Sigmoid colon (tissue), 7 donors: ENCODE data around the gene NAA30. TPM values are rescaled to one million over a fixed set of nuclear protein-coding genes. Genes with fewer than 3 reads are reported as not detected.

Source experiments
- DNase-seq: peaks from one replicate; pipeline ENCODE4 v3.0.0-alpha.2; 2019
- H3K27ac ChIP-seq, 4 donors: fragments of 200-600 bp; sonication (generic); one replicate each; pipeline ENCODE4 v1.5.1; 2016 to 2019; ENCODE audit warnings: mild to moderate bottlenecking in 1 of 4
- H3K27me3 ChIP-seq, 3 donors: fragments of 200-600 bp; sonication (generic); one replicate each; pipeline ENCODE4 v1.5.1; 2019; ENCODE audit warnings: mild to moderate bottlenecking in 1 of 3
- H3K36me3 ChIP-seq, 4 donors: fragments of 200-600 bp; sonication (generic); one replicate each; pipeline ENCODE4 v1.5.1; 2016 to 2019
- H3K4me1 ChIP-seq, 4 donors: fragments of 200-600 bp; sonication (generic); one replicate each; pipeline ENCODE4 v1.5.1; 2017 to 2019
- H3K4me3 ChIP-seq, 4 donors: fragments of 200-600 bp; sonication (generic); one replicate each; pipeline ENCODE4 v1.5.1; 2017 to 2019; ENCODE audit warnings: mild to moderate bottlenecking in 2 of 4, moderate library complexity in 1 of 4
- H3K9me3 ChIP-seq, 4 donors: fragments of 200-600 bp in 3 of 4; sonication (generic) in 3 of 4; one replicate each; pipeline versions ENCODE4 v1.5.1 to v1.6.1; 2013 to 2019
- EP300 ChIP-seq, 4 donors: sonication (generic); formaldehyde crosslinking; IDR thresholded peaks; one replicate each; pipeline ENCODE4 v1.6.1; 2017; ENCODE audit warnings: antibody characterized with exemption in 4 of 4
- POLR2A ChIP-seq, 2 donors: fragments of 450-650 bp; IDR thresholded peaks; one replicate each; pipeline ENCODE4 v1.6.1; 2016; ENCODE audit warnings: antibody characterized with exemption in 2 of 2, mild to moderate bottlenecking in 2 of 2, moderate library complexity in 2 of 2
- POLR2AphosphoS5 ChIP-seq, 4 donors: sonication (generic); formaldehyde crosslinking; IDR thresholded peaks; one replicate each; pipeline ENCODE4 v1.6.1; 2017; ENCODE audit warnings: antibody characterized with exemption in 4 of 4
- WGBS, 2 donors: extraction: QIAGEN DNeasy Blood & Tissue Kit; methylation state at CpG; one replicate each; pipeline ENCODE4 v1.1.7; 2013; 5-methylcytosine and 5-hydroxymethylcytosine counted together
- intact Hi-C: fragments of 100-400 bp; cut with DNase I; formaldehyde crosslinking; loops from one replicate; pipeline ENCODE4 v1.15.1; 2023
- polyA plus RNA-seq, 3 donors: library from polyadenylated mRNA; stranded (reverse); fragments of 200-250 nt; gene quantifications; one replicate each; pipeline ENCODE4 v1.2.3, GENCODE V29; 2013
- total RNA-seq, 4 donors: library from RNA; depleted of rRNA; stranded (reverse); fragments of >200 nt; gene quantifications; one replicate each; pipeline ENCODE4 v1.1.0, GENCODE V29; 2016
- TF ChIP-seq, protein P1 (sequence below), 4 experiments: fragments of 450-650 bp in 3 of 4; fragments of 200-600 bp in 1 of 4; IDR thresholded peaks; one replicate each; pipeline ENCODE4 v1.5.1; 2016 to 2019; ENCODE audit warnings: antibody characterized with exemption in 4 of 4, mild to moderate bottlenecking in 3 of 4, moderate library complexity in 2 of 4
- donor health status: healthy with polysubstance abuse.
- donor health status: Bipolar disorder and iron deficiency.
- donor health status: healthy.

The NAA30 gene
- total and polyA plus RNA-seq, 7 donors, result 4.8 to 21.7 (median 19.6) TPM

DNA sequence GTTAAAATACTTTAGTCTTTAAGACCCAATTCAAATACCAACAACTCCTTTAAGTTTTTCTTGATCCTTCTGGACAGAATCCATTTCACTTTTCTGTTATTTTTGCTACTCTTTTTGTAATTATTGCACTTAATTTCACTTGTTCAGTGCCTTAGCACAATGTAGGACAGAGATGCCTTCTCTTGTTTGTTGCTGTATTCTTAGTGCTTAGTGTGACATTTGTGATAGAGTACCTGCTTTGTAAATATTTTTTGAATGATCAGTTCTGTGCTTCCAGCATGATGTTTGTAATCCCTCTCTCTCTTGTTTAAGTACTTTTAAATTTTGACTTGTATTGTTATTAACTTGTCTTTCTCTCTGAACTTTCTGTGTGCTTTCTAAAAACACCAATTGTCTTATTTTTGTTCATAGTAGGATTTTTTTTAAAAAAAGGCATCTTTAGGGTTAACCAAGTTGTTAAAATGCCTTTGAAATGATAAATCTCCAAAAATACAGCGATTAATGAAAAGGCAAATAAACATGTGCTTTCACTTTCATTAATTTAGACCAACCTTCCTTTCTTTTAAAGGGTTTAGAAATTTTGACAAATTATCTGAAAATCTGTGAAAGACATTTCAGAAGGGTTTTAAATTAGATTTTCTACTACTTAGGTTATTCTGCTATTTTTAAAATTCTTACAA, 11.9 kb downstream of the NAA30 start:
- Histone ChIP-seq H3K27me3 (no peaks in the 10 kb centered on the region), H3K27ac (no peak overlapping the region), H3K4me1 (peaks cover 0 to 14% (median 9%) of the 10 kb centered on the region in 4 donors), H3K9me3 (no peaks in the 10 kb centered on the region), H3K36me3 (peaks cover 0 to 38% (median 7%) of the 10 kb centered on the region in 4 donors), H3K4me3 (no peak overlapping the region)
- intact Hi-C loops, result no loop called here
- WGBS, 2 donors, result 70 to 75% methylated on average over 1 of the region's 1 CpG
- TF ChIP-seq POLR2AphosphoS5 (IDR thresholded peaks at IDR 0.05) (no peak), EP300 (IDR thresholded peaks at IDR 0.05) (no peak), POLR2A (IDR thresholded peaks at IDR 0.05) (no peak)
- TF ChIP-seq, protein P1, sequence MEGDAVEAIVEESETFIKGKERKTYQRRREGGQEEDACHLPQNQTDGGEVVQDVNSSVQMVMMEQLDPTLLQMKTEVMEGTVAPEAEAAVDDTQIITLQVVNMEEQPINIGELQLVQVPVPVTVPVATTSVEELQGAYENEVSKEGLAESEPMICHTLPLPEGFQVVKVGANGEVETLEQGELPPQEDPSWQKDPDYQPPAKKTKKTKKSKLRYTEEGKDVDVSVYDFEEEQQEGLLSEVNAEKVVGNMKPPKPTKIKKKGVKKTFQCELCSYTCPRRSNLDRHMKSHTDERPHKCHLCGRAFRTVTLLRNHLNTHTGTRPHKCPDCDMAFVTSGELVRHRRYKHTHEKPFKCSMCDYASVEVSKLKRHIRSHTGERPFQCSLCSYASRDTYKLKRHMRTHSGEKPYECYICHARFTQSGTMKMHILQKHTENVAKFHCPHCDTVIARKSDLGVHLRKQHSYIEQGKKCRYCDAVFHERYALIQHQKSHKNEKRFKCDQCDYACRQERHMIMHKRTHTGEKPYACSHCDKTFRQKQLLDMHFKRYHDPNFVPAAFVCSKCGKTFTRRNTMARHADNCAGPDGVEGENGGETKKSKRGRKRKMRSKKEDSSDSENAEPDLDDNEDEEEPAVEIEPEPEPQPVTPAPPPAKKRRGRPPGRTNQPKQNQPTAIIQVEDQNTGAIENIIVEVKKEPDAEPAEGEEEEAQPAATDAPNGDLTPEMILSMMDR (IDR thresholded peaks at IDR 0.05), result no peak
- no peak for DNase-seq

DNA sequence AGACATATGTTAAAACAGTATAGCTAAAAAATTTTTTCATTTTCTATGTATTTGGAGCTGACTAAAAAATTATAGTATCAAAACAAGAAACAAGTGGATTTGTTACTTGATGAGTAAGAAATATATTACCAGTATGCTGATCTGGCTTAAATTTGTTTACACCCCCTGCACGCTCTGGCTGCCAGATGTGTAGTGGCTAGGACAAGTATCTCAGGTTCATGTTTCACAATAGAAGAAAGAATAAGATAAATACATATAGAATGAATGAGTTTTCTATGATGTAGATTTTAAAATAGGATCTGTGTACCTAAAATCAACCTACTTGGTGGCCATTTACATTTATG, 13.1 kb downstream of the NAA30 start:
- TF ChIP-seq POLR2AphosphoS5 (IDR thresholded peaks at IDR 0.05), result no peak
- TF ChIP-seq, protein P1 (IDR thresholded peaks at IDR 0.05), result no peak
- Histone ChIP-seq H3K36me3 (peaks cover 0 to 29% (median 7%) of the 10 kb centered on the region in 4 donors), H3K27me3 (no peaks in the 10 kb centered on the region), H3K27ac (no peak overlapping the region), H3K4me3 (no peak overlapping the region), H3K9me3 (no peaks in the 10 kb centered on the region), H3K4me1 (peaks cover 0 to 14% (median 9%) of the 10 kb centered on the region in 4 donors)
- 96 to 97% methylated on average over 1 of the region's 1 CpG for whole genome bisulfite sequencing, 2 donors
- intact Hi-C loops, result no loop called here
- no peak for DNase-seq

DNA sequence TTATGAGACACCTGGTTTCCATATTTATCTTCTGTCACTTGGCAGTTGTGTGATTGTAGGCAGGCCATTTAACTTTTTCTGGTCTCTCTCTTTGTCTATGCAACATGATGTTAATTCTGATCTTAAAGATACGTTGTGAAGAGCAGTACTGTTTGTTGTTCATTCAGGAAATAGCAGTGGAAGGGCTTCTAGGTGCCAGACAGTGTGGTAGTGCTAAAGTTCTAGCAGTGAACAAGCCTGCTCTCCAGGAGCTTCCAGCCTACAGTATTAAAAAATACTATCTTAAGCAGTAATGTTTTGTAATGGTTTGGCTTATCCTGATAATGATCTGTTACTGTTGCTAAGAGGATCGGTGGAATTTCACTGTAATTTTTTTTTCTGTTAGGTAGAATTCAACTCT, 15.2 kb downstream of the NAA30 start:
- H3K36me3 ChIP-seq, result peaks cover 0 to 28% (median 6%) of the 10 kb centered on the region in 4 donors
- H3K27ac ChIP-seq, result no peak overlapping the region
- intact Hi-C loops, result no loop called here
- no peaks in the 10 kb centered on the region for H3K9me3 ChIP-seq
- no peak overlapping the region for H3K4me3 ChIP-seq
- WGBS, 2 donors, result 88 to 92% methylated on average over 2 of the region's 2 CpGs
- TF ChIP-seq POLR2AphosphoS5 (IDR thresholded peaks at IDR 0.05) (no peak), EP300 (IDR thresholded peaks at IDR 0.05) (no peak), POLR2A (IDR thresholded peaks at IDR 0.05) (no peak)
- TF ChIP-seq, protein P1 (IDR thresholded peaks at IDR 0.05), result no peak
- H3K4me1 ChIP-seq, result peaks cover 0 to 14% (median 9%) of the 10 kb centered on the region in 4 donors
- no peak for DNase-seq
- H3K27me3 ChIP-seq, result no peaks in the 10 kb centered on the region

DNA sequence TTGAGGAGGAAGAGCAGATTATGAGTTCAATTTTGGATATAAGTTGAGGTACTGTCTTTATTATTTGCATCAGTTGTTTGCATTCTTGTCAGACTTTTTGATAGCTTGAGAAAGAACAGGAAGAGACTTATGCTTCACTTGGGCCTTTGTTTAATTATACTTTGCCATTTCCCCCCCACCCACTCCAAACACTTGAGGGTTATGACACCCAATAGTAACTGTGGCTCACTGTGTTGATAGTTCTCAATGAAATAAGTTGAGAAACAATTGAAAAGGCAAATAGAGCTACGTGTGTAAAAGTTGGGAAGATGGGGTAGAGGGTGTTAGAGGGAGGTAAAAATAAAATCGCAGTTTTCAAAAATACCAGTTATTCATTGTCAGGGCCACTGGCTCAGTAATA, 17.7 kb downstream of the NAA30 start:
- TF ChIP-seq POLR2AphosphoS5 (IDR thresholded peaks at IDR 0.05), result no peak
- no peak for DNase-seq
- H3K4me1 ChIP-seq, result peaks cover 0 to 1% (median 0%) of the 10 kb centered on the region in 4 donors
- peaks cover 0 to 31% (median 6%) of the 10 kb centered on the region in 4 donors for H3K36me3 ChIP-seq
- H3K4me3 ChIP-seq, result no peak overlapping the region
- no peak overlapping the region for H3K27ac ChIP-seq
- no peaks in the 10 kb centered on the region for H3K27me3 ChIP-seq
- intact Hi-C loops, result no loop called here
- 92 to 94% methylated on average over 2 of the region's 2 CpGs for WGBS, 2 donors
- H3K9me3 ChIP-seq, result no peaks in the 10 kb centered on the region

DNA sequence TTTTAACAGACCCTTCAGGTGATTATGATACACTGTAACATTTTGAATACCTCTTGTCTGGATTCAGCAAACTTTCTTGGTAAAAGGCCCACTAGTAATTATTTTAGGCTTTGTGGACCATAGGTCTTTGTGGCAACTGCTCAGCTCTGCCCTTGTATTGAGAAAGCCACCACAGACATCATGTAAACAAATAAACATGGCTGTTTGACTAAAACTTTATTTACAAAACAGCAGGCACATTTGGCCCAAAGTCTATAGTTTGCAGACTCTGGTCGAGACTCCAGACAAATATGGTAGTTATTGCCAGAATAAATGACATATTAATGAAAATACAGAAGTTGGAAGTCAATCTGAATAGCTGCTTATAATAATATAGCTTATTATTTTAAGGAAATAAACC, 18.2 kb downstream of the NAA30 start:
- DNase-seq, result no peak
- H3K4me1 ChIP-seq, result no peaks in the 10 kb centered on the region
- H3K27ac ChIP-seq, result no peak overlapping the region
- H3K36me3 ChIP-seq, result peaks cover 0 to 31% (median 6%) of the 10 kb centered on the region in 4 donors
- TF ChIP-seq EP300 (IDR thresholded peaks at IDR 0.05) (no peak), POLR2A (IDR thresholded peaks at IDR 0.05) (no peak), POLR2AphosphoS5 (IDR thresholded peaks at IDR 0.05) (no peak)
- TF ChIP-seq, protein P1 (IDR thresholded peaks at IDR 0.05), result no peak
- no peaks in the 10 kb centered on the region for H3K27me3 ChIP-seq
- no peaks in the 10 kb centered on the region for H3K9me3 ChIP-seq
- WGBS, 2 donors, result 77 to 81% methylated on average over 1 of the region's 1 CpG
- H3K4me3 ChIP-seq, result no peak overlapping the region
- intact Hi-C loops, result no loop called here
